H1 (cell line): ENCODE measurements around the gene TBX4.

ENCODE experiments used
- EGR1 ChIP-seq: IDR thresholded peaks from 2 replicates; pipeline ENCODE4 v1.6.1; 2011; ENCODE audit warnings: low read depth, low read length, borderline replicate concordance
- KDM1A ChIP-seq: fragments of 200-600, 300-600 bp; sonication (generic); IDR thresholded peaks from 2 replicates; pipeline ENCODE4 v1.7.1; 2016; ENCODE audit warnings: mild to moderate bottlenecking, low read length, borderline replicate concordance
- POLR2A ChIP-seq, 2 experiments: IDR thresholded peaks; 1 replicate in 1 of 2; 2 replicates in 1 of 2; pipeline ENCODE4 v1.6.1; 2011; ENCODE audit warnings: low read depth in 2 of 2, low read length in 2 of 2, mild to moderate bottlenecking in 2 of 2; ENCODE audit errors: control extremely low read depth in 1 of 2
- POLR2AphosphoS5 ChIP-seq: IDR thresholded peaks from 2 replicates; pipeline ENCODE4 v1.6.1; 2011; ENCODE audit warnings: low read depth, low read length
- RAD21 ChIP-seq, 2 experiments: IDR thresholded peaks in 1 of 2; conservative IDR thresholded peaks in 1 of 2; 2 replicates each; pipeline ENCODE4 v1.6.1; 2011; ENCODE audit warnings: low read depth in 2 of 2, low read length in 2 of 2, improper control_type of control experiment in 1 of 2, inconsistent platforms in 1 of 2, mild to moderate bottlenecking in 1 of 2, moderate library complexity in 1 of 2
- RBBP5 ChIP-seq: IDR thresholded peaks from 2 replicates; pipeline ENCODE4 v1.7.1; 2012; ENCODE audit warnings: low read depth, mild to moderate bottlenecking, inconsistent platforms, low read length, moderate library complexity, borderline replicate concordance
- SRF ChIP-seq: IDR thresholded peaks from 2 replicates; pipeline ENCODE4 v1.6.1; 2011; ENCODE audit warnings: mild to moderate bottlenecking, low read depth, low read length, moderate library complexity
- USF2 ChIP-seq: IDR thresholded peaks from 2 replicates; pipeline ENCODE4 v1.6.1; 2011; ENCODE audit warnings: low read length, improper control_type of control experiment
- TF ChIP-seq, protein P1 (sequence below), 3 experiments: IDR thresholded peaks; 1 replicate in 2 of 3; 2 replicates in 1 of 3; pipeline versions ENCODE4 v1.5.1 to v1.6.1; 2011; ENCODE audit warnings: low read length in 3 of 3, mild to moderate bottlenecking in 3 of 3, inconsistent platforms in 2 of 3, low read depth in 1 of 3, moderate library complexity in 1 of 3; ENCODE audit not compliant: insufficient read depth in 1 of 3; ENCODE audit errors: control extremely low read depth in 1 of 3

- TF ChIP-seq, protein P1, sequence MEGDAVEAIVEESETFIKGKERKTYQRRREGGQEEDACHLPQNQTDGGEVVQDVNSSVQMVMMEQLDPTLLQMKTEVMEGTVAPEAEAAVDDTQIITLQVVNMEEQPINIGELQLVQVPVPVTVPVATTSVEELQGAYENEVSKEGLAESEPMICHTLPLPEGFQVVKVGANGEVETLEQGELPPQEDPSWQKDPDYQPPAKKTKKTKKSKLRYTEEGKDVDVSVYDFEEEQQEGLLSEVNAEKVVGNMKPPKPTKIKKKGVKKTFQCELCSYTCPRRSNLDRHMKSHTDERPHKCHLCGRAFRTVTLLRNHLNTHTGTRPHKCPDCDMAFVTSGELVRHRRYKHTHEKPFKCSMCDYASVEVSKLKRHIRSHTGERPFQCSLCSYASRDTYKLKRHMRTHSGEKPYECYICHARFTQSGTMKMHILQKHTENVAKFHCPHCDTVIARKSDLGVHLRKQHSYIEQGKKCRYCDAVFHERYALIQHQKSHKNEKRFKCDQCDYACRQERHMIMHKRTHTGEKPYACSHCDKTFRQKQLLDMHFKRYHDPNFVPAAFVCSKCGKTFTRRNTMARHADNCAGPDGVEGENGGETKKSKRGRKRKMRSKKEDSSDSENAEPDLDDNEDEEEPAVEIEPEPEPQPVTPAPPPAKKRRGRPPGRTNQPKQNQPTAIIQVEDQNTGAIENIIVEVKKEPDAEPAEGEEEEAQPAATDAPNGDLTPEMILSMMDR (IDR thresholded peaks at IDR 0.05; ENCODE audit: control extremely low read depth in 1 of 3, insufficient read depth in 1 of 3, low read depth in 1 of 3, low read length in 3 of 3) = no peak
- TF ChIP-seq EGR1 (no peak), POLR2AphosphoS5 (no peak), RAD21 (IDR thresholded peaks at IDR 0.05 in 1 of 2, conservative IDR thresholded peaks at IDR 0.05 in 1 of 2; ENCODE audit: low read depth in 2 of 2, low read length in 2 of 2) (no peak), SRF (no peak), POLR2A (IDR thresholded peaks at IDR 0.05; ENCODE audit: control extremely low read depth in 1 of 2, low read depth in 2 of 2, low read length in 2 of 2) (no peak), USF2 (no peak), RBBP5 (no peak), KDM1A (no peak)
These were observed 5.8 kb downstream of the TBX4 start for GRCh38 chr17:61458000-61458399.
